Activated CD8-positive, alpha-beta memory T cell treated with anti-CD3 and anti-CD28 coated beads, Interleukin-2, amount 10 ng/mL, durations not matched to agents 7 days and 5 days (primary cell): ENCODE results near the gene JAML. TPM values are rescaled to one million over a fixed set of nuclear protein-coding genes. Genes with fewer than 3 reads are reported as not detected.

Source experiments
- ATAC-seq: fragments of 150-1000 bp; cut with Tn5 transposase; one replicate; pipeline ENCODE4 v1.10.0; 2021; ENCODE audit warnings: moderate library complexity
- CTCF ChIA-PET: fragments of 350-600 bp; sonication (Branson Sonifier 250); formaldehyde crosslinking; loops from one replicate; lab custom pipeline; 2021; ENCODE audit warnings: antibody characterized with exemption; lab: Charles Lee
- DNase-seq: peaks from one replicate; pipeline ENCODE4 v3.0.0-alpha.2; 2020
- H3K27ac Mint-ChIP-seq: one replicate; pipeline ENCODE4 v1.8.0; 2021; ENCODE audit warnings: mild to moderate bottlenecking, mixed read lengths
- H3K27me3 Mint-ChIP-seq: one replicate; pipeline ENCODE4 v1.8.0; 2021; ENCODE audit warnings: mixed read lengths
- H3K36me3 Mint-ChIP-seq: one replicate; pipeline ENCODE4 v1.8.0; 2021; ENCODE audit warnings: mild to moderate bottlenecking, mixed read lengths
- H3K4me1 Mint-ChIP-seq: one replicate; pipeline ENCODE4 v1.8.0; 2021; ENCODE audit warnings: mixed read lengths
- H3K4me3 Mint-ChIP-seq: one replicate; pipeline ENCODE4 v1.8.0; 2021; ENCODE audit warnings: mild to moderate bottlenecking, moderate library complexity, mixed read lengths
- H3K9me3 Mint-ChIP-seq: one replicate; pipeline ENCODE4 v1.8.0; 2022; ENCODE audit warnings: low read depth, mixed read lengths
- total RNA-seq, 2 experiments: library from RNA; stranded (reverse); gene quantifications; one replicate each; pipeline ENCODE4 v1.2.3, GENCODE V29; 2021

The JAML gene
- total RNA-seq, 2 experiments from 2014 or later = 139 to 142 TPM

DNA sequence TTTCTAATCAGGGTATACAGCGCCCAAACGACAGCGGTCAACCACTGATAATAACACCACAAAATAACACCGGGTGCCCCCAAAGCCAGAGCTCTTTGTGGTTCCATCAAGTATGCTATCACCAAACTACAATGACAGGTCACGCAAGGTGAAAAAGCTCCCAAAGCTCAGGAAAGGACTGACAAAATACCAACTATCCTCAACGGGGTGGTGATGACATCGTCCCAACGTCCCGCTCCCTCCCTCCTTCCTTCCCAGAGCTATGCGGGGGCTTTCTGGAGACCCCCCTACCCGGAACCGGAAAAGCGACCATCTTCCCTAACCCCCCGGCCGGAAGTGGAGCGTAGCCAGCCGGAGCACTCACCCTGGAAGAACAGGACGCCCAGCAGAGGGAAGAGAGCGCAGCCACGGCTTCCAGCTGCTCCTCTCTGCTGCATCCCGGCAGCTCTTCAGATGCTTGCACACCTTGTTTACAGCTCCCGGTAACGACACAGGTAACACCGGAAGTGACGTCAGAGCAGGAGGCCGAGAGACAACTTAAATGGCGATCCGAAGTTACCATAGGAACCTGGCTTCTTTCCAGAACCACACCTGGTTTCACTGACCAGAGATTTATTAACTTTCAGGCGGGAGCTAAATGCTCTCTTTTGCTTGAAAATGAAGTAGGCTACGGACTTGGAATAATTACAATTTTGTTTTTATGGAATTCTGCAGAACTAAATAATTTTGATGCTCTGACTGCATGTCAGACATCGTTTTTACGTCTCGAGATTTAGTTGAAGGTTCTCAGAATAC lies 27.2 kb upstream of the JAML start, which contains the start of gene MPZL3:
Gene MPZL3 (minus strand): TSS at position 508 of the 795 bp plus-strand sequence. CDS start 71 bp downstream, at position 437.
- CTCF ChIA-PET = interaction anchor here (0.7 to 2.6 kb wide), 17 partner anchors 9 to 93 kb away, joined by 3 to 25 read pairs (median 4); partner anchors contain the start of genes CD3G and JAML
- ATAC-seq (peak; percentile 65), DNase-seq (peak; percentile 90)
- peaks cover 41% of the 10 kb centered on the region for H3K4me1 Mint-ChIP-seq
- H3K27me3 Mint-ChIP-seq = no peaks in the 10 kb centered on the region
- peak within 1 kb of the TSS; percentile 99 for H3K27ac Mint-ChIP-seq
- peaks cover 11% of the 10 kb centered on the region for H3K36me3 Mint-ChIP-seq
- H3K4me3 Mint-ChIP-seq = peak within 1 kb of the TSS; percentile 90
- H3K9me3 Mint-ChIP-seq = no peaks in the 10 kb centered on the region

DNA sequence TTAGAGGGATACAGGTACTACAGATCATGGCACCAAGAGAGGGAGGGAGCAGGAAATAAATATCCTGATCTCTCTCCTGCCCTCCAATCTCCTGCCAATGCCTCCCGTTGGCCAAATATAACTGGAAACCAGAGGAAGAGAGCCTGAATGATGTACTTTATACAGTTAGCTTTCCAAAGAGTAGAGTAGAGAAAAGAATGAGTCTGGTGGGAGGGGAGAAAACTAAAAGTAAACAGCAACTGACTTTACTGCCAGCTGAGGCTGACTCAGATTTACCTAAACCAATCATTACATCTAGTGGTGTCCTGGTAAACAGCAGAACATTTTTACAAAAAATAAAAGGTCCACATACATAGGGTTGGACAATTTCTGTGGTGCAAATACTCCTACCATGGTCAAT lies 22.2 kb upstream of the JAML start:
- H3K27me3 Mint-ChIP-seq = no peaks in the 10 kb centered on the region
- DNase-seq (no peak), ATAC-seq (peak; percentile 50)
- peak overlapping the region; percentile 74 for H3K27ac Mint-ChIP-seq
- peaks cover 29% of the 10 kb centered on the region for H3K36me3 Mint-ChIP-seq
- no peak overlapping the region for H3K4me3 Mint-ChIP-seq
- no peaks in the 10 kb centered on the region for H3K9me3 Mint-ChIP-seq
- CTCF ChIA-PET = interaction anchor here (0.7 to 9.4 kb wide), 6 partner anchors 18 to 56 kb away, joined by 3 to 80 read pairs (median 6); partner anchors contain the start of gene JAML
- peaks cover 71% of the 10 kb centered on the region for H3K4me1 Mint-ChIP-seq

DNA sequence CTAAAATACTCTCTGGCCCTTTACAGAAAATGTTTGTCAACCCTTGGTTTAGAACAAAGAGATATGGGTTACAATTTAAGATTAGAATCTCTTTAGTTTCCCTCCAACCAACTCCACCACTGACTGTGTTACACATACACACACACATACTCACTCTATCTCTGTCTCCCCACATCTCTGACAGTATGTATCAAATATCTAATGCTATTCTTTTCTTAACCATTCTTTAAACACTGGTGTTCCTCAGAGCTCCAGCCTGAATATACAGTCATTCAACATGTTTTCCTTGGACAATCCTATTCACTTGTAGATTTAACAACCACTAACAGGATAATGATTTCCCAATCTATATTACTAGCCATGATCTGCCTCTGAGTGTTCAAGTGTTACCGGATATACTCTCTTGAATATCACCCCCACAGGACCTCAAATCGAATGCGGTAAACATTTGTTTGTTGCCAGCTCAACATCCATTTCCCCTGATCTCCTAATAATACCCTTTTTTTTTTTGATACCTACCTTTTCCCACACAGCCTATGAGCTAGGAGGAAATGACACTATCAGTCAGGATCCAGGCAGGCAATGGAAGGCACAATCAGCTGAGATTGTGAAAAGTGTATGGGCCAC lies 21.2 kb upstream of the JAML start:
- H3K4me3 Mint-ChIP-seq = no peak overlapping the region

DNA sequence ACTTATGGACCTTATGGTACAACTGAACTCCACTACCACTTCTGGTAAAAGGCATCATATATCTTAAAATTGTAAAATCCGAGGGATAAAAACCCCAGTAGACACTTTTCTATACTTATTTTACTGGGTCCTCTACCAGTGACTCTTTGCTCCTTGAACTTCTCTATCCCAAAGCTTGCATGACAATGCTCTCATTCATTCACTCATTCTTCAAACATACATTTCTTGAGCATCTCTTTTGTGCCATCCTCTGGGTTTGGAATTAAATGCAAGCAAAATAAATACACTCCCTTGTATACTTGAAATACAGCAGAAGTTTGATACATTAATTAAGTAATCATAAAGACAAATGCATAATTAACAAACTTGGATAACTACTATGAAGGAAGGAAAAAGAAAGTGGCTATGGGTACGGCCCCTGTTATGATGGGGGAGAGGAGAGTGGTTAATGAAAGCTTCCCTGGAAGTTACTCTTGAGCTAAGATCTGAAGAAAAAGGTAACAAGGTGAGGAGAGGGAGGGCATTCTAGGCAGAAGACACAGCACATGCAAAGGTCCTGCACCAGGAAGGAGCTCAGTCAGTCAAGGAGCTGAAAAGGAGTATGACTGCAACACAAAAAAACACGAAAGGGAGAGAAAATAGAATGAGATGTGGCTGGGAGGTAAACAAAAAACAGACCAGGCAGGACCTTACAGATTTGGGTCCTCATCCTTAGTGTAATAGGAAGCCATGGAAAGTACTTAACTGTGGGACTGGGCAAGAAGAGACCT lies 19.4 kb upstream of the JAML start:
- peaks cover 35% of the 10 kb centered on the region for H3K36me3 Mint-ChIP-seq
- ATAC-seq (no peak), DNase-seq (no peak)
- H3K27me3 Mint-ChIP-seq = no peaks in the 10 kb centered on the region
- H3K9me3 Mint-ChIP-seq = no peaks in the 10 kb centered on the region
- CTCF ChIA-PET = interaction anchor here (0.7 to 9.4 kb wide), 6 partner anchors 13 to 45 kb away, joined by 3 to 80 read pairs (median 3); no protein-coding TSS in a partner anchor
- peak overlapping the region; percentile 73 for H3K27ac Mint-ChIP-seq
- H3K4me3 Mint-ChIP-seq = no peak overlapping the region
- H3K4me1 Mint-ChIP-seq = peaks cover 85% of the 10 kb centered on the region

More for the DNA sequence above, 21.2 kb upstream of the JAML start:
- CTCF ChIA-PET = interaction anchor here (0.8 to 9.4 kb wide), 7 partner anchors 9 to 107 kb away, joined by 3 to 80 read pairs (median 7); partner anchors contain the start of gene JAML
- Mint-ChIP-seq H3K4me1 (peaks cover 81% of the 10 kb centered on the region), H3K27me3 (no peaks in the 10 kb centered on the region), H3K36me3 (peaks cover 32% of the 10 kb centered on the region), H3K9me3 (no peaks in the 10 kb centered on the region), H3K27ac (peak overlapping the region; percentile 74)
- no peak for ATAC-seq
- no peak for DNase-seq

DNA sequence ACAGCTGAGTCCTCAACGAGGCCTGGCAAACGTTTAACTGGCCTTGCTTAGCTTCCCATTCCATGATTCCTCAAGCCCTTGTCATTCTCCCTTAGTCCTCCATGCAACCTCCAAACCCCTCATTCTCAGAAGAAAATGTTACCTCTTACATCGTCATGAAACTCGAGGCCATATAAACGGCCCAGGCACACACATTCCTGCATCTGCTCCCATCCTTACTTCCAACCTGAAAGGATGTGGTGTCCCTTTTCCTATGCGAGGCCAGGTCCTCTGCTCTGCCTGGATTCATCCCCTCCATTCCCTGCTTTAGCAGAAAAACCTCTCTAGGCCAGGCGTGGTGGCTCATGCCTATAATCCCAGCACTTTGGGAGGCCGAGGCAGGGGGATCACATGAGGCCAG lies 18.4 kb upstream of the JAML start:
- Mint-ChIP-seq H3K4me3 (no peak overlapping the region), H3K27ac (peak overlapping the region; percentile 73), H3K27me3 (no peaks in the 10 kb centered on the region), H3K4me1 (peaks cover 90% of the 10 kb centered on the region), H3K36me3 (peaks cover 45% of the 10 kb centered on the region), H3K9me3 (no peaks in the 10 kb centered on the region)
- no peak for ATAC-seq
- CTCF ChIA-PET = interaction anchor here (1.5 to 9.4 kb wide), 4 partner anchors 8 to 44 kb away, joined by 3 to 80 read pairs (median 34); partner anchors contain the start of genes JAML and MPZL3
- no peak for DNase-seq

DNA sequence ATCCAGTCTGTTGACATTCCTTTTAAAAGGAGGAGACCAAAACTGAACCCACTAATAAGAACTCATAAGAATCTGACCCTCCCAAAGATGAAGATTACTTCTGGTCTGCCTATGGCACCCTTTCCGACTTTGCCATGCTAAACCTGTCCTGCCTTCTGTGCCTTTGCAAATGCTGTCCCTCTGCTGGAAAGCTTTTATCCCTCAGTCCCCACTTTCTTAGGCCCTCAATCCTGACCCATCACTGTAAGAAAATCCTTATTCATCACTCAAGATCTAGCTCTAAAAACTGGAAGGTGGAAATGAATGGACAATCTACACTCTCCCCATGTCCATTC lies 16.9 kb upstream of the JAML start:
- ATAC-seq (no peak), DNase-seq (no peak)
- CTCF ChIA-PET = interaction anchor here (1.0 to 9.4 kb wide), 10 partner anchors 10 to 54 kb away, joined by 3 to 80 read pairs (median 8); partner anchors contain the start of genes JAML, MPZL2 and MPZL3
- Mint-ChIP-seq H3K27ac (peak overlapping the region; percentile 97), H3K27me3 (no peaks in the 10 kb centered on the region), H3K9me3 (no peaks in the 10 kb centered on the region), H3K36me3 (peaks cover 49% of the 10 kb centered on the region), H3K4me3 (peak overlapping the region; percentile 71), H3K4me1 (peaks cover 89% of the 10 kb centered on the region)

DNA sequence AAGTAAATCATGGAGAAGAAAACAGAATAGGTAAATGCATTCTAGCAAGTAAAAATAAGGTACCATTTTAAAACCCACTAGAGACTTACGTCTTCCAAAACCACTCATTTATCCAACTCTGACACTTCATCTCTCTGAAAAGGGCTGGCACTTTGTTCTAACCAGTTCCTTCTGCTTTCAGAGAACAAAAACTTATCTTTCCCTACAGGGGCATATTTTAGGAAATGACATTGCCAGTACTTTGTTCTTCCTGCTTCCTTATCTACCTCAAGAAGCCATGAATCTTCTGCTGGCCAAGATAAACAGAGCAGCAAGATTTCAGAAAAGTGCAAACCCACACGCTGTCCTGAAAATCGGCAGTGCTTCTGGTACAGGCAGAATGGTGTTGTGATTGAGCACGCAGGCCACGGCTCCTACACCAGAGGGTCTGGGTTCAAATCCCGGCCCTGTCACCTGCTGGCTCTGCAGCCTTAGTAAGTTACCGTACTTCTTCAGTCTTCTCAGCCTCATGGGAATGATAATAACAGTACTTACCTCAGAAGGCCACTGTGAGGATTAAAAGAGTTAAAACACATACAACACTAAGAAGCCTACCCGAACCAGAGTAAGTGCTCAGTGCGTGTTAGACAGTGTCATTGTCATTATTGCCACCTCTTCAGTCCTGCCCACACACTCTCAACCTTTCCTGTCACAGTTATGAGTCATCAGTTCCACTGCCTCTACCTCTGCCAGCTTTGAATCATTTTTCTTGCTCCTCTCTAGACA lies 16.4 kb upstream of the JAML start:
- Mint-ChIP-seq H3K27me3 (no peaks in the 10 kb centered on the region), H3K4me3 (peak overlapping the region; percentile 71), H3K4me1 (peaks cover 91% of the 10 kb centered on the region), H3K36me3 (peaks cover 52% of the 10 kb centered on the region), H3K27ac (peak overlapping the region; percentile 97), H3K9me3 (no peaks in the 10 kb centered on the region)
- CTCF ChIA-PET = interaction anchor here (1.2 to 9.4 kb wide), 8 partner anchors 10 to 55 kb away, joined by 4 to 80 read pairs (median 9); partner anchors contain the start of genes JAML and MPZL3
- peak; percentile 89 for ATAC-seq
- DNase-seq = peak; percentile 88

DNA sequence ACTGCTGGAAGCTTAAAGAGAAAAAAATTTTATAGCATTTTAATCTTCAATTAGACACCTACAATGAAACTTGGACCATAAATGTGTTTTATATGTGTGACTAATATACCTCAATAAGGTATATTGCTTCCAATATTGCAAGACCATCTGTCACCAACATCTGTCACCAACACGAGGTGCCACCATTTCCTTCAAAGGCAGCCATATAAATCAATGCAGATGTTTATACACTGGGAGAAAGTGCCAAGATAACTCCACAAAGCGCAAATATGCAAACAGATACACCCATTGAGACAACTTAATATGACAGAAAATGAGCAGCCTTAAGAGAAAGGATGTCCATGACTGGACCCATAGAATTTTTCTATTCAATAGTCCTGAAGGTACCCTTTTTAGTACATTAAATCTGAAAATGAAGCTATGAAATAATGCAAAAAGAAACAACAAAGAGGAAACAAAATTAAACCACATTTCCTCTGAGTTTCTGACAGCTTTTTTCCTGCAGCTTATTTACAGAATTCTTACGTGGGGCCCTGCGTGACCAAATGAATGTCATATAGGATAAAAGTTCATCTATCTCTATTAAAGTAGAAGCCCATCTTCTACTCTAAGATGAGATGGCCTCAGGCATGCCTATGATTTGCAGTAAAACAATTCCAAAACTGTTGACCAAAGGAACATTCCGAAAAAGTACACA lies 14.8 kb upstream of the JAML start:
- peak overlapping the region; percentile 71 for H3K4me3 Mint-ChIP-seq
- H3K36me3 Mint-ChIP-seq = peaks cover 55% of the 10 kb centered on the region
- CTCF ChIA-PET = interaction anchor here (0.8 to 9.4 kb wide), 7 partner anchors 10 to 68 kb away, joined by 3 to 80 read pairs (median 11); partner anchors contain the start of genes JAML and MPZL3

DNA sequence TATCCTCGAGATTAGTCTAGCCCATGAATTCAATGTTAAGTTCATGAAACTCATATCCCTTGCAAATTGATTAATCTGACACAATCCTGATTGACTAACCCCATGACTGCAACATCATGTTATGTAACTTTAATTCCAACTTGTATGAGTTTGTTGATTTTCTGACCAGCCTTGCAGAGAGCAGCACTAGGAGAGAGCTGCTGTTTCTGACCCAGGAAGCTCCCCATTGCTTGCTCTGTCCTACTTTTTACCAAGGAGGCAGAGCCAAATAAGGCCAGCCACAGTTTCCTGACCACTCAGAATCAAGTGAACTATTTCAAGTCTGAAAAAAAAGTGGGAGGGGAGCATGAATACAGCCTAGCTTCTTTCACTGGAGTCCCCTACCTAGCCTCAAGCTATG lies 14.1 kb upstream of the JAML start:
- ATAC-seq (peak; percentile 4), DNase-seq (no peak)
- Mint-ChIP-seq H3K27me3 (no peaks in the 10 kb centered on the region), H3K4me3 (peak overlapping the region; percentile 60), H3K4me1 (peaks cover 85% of the 10 kb centered on the region), H3K27ac (peak overlapping the region; percentile 97), H3K36me3 (peaks cover 55% of the 10 kb centered on the region), H3K9me3 (no peaks in the 10 kb centered on the region)
- CTCF ChIA-PET = interaction anchor here (1.9 to 9.4 kb wide), 6 partner anchors 9 to 67 kb away, joined by 5 to 80 read pairs (median 18); partner anchors contain the start of genes JAML and MPZL3

More for the DNA sequence above, 14.8 kb upstream of the JAML start:
- Mint-ChIP-seq H3K27ac (peak overlapping the region; percentile 97), H3K27me3 (no peaks in the 10 kb centered on the region), H3K9me3 (no peaks in the 10 kb centered on the region), H3K4me1 (peaks cover 85% of the 10 kb centered on the region)
- DNase-seq = no peak
- ATAC-seq = peak; percentile 10

DNA sequence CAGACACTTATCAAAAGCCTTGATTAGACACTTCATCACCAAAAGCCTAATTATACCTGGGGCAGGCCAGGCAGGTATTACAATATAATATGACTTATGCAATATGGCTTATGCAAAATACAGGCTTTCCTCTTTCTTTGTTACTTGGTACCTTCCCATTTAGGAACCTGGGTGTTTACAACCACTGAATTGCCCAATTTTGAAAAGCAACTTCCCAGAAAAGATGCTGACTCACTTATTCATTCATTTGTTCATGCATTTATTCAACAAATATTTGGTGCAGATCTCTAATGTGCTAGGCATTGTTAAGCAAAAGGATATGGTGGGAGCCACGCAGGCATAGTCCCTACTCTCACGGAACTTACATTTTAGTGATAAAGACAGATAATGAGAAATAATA lies 13.6 kb upstream of the JAML start:
- Mint-ChIP-seq H3K36me3 (peaks cover 59% of the 10 kb centered on the region), H3K27me3 (no peaks in the 10 kb centered on the region)
- DNase-seq = no peak

DNA sequence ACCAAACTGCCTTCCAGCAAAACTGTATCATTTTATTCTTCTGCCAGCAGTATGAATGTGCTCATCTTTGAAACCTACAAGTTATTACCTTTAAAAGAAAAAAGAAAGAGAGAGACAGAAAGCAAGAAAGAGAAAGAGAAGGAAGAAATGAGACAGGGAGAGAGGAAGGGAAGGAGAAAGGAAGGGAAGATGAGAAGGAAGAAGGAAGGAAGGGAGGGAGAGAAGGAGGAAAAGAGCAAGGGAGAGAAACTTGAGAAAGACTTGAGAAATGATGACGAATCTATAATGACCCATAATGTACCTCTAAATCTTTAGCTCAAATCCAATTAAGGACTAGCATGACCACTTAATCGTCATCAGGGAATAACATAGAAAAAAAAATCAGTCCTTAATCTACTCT lies 11.4 kb upstream of the JAML start:
- Mint-ChIP-seq H3K27me3 (no peaks in the 10 kb centered on the region), H3K9me3 (no peaks in the 10 kb centered on the region), H3K4me3 (no peak overlapping the region), H3K4me1 (peaks cover 72% of the 10 kb centered on the region), H3K36me3 (peaks cover 61% of the 10 kb centered on the region), H3K27ac (no peak overlapping the region)
- DNase-seq (no peak), ATAC-seq (no peak)
- CTCF ChIA-PET = interaction anchor here (0.8 to 1.3 kb wide), 3 partner anchors 9 to 38 kb away, joined by 3 to 4 read pairs (median 4); no protein-coding TSS in a partner anchor

More for the DNA sequence above, 13.6 kb upstream of the JAML start:
- H3K4me3 Mint-ChIP-seq = peak overlapping the region; percentile 60
- peaks cover 83% of the 10 kb centered on the region for H3K4me1 Mint-ChIP-seq
- CTCF ChIA-PET = interaction anchor here (2.3 to 9.4 kb wide), 3 partner anchors 13 to 40 kb away, joined by 9 to 80 read pairs (median 44); partner anchors contain the start of gene JAML
- no peak for ATAC-seq
- H3K9me3 Mint-ChIP-seq = no peaks in the 10 kb centered on the region
- H3K27ac Mint-ChIP-seq = peak overlapping the region; percentile 97
